HG03575 (cell line): ENCODE results near the gene ZBTB47.

Experiments used
- ATAC-seq: cut with Tn5 transposase; IDR thresholded peaks from one replicate; pipeline ENCODE4 v1.9.1; 2021; ENCODE audit not compliant: unreplicated experiment, insufficient number of reproducible peaks, low FRiP score; ENCODE audit errors: extremely low read depth

Gene ZBTB47

GRCh38 chr3:42662037-42662812, 8.7 kb downstream of the ZBTB47 start:
- no peak for ATAC-seq

DNA sequence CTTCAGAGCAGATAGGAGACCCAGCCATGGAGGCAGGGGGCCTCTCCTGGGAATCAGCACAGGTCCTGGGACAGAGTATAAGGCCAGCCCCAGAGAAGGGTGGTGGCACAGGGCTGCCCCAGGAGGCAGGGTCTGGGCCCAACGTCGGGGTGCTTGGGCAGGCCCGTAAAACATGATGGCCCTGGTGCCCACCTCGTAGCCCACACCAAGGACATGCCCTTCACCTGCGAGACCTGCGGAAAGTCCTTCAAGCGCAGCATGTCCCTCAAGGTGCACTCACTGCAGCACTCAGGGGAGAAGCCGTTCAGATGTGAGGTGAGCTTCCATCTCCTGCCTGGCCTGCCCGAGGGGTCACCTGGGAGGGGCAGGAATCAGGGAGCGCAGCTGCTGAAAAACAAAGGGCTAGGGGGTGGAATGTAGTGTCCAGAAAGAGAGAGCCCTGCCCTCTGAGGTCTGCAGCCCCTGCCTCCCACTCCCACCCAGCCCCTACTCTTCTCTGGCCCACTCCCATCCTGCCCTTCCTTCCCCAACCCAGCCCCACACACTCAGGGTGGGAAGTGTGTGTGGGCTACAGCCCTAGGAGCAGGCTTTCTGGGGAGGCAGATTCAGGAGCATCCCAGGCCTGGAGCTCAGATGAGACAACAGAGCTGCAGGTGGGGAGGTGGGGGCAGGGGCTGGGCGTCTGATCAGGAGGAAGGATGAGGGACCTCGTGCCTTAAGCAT, 9.5 kb downstream of the ZBTB47 start:
- no peak for ATAC-seq

DNA sequence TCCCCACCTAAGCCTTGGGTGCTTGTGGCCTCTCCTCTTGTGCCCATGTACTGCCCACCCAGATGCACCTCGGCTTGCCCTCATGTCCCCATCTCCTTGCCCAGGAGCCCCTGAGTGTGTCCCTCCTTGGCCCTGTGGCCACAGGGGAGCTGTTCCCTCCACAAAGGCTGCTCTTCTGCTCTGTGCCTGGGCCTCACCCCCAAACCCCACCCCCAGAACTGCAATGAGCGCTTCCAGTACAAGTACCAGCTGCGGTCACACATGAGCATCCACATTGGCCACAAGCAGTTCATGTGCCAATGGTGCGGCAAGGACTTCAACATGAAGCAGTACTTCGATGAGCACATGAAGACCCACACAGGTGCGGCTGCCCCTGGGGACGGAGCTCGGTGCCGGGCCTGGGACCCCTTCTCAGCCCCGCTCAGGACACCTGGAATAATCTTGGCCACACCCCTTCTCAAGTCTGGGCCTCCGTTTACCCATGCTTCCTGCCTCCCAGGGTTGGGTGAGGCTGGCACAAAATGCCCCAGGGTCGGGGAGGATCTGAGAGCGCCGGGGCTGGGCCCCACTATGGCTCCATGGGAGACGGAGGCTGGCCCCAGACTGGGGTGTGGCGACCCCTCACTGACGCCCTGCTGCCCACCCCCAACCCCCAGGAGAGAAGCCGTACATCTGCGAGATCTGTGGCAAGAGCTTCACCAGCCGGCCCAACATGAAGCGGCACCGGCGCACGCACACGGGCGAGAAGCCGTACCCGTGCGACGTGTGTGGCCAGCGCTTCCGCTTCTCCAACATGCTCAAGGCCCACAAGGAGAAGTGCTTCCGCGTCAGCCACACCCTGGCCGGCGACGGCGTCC, 10.3 kb downstream of the ZBTB47 start:
- no peak for ATAC-seq

DNA sequence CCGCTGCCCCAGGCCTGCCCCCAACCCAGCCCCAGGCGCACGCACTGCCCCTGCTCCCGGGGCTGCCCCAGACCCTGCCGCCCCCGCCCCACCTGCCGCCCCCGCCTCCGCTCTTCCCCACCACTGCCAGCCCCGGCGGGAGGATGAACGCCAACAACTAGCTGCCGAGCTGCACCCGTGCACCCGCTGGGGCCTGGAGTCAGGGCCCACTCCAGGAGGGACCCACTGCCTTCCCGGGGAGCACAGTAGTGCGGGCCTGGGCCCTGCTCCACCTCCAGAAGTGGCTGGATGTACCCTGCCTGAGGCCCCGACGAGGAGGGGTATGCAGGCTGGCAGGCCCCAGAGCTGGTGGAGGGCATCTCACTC, 10.9 kb downstream of the ZBTB47 start:
- ATAC-seq = no peak

- ATAC-seq = no peak
These were observed 11.8 kb downstream of the ZBTB47 start for GRCh38 chr3:42665050-42665878.

- ATAC-seq = no peak
These were observed 12.5 kb downstream of the ZBTB47 start for GRCh38 chr3:42666022-42666421.

GRCh38 chr3:42666577-42666998, 13.1 kb downstream of the ZBTB47 start:
- no peak for ATAC-seq

GRCh38 chr3:42667096-42667522, 13.6 kb downstream of the ZBTB47 start:
- ATAC-seq = no peak

GRCh38 chr3:42667523-42668412, 14.3 kb downstream of the ZBTB47 start:
- ATAC-seq = no peak

DNA sequence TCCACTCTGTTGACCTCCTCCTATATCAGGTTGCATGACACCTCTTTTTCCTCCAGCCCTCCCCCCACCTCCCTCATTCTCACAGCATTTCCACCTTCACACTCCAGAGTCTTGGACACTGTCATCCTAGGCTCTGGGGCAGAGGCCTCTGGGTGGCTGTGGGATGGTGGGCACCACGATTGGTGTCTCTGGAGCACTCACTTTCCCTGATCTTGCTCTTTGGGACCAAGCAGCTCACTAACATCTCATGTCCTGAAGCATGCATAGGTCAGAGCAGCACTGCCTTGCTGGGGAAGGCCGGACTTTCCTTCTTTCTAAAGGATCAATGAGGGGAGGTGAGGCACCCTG, 14.9 kb downstream of the ZBTB47 start:
- ATAC-seq = no peak

DNA sequence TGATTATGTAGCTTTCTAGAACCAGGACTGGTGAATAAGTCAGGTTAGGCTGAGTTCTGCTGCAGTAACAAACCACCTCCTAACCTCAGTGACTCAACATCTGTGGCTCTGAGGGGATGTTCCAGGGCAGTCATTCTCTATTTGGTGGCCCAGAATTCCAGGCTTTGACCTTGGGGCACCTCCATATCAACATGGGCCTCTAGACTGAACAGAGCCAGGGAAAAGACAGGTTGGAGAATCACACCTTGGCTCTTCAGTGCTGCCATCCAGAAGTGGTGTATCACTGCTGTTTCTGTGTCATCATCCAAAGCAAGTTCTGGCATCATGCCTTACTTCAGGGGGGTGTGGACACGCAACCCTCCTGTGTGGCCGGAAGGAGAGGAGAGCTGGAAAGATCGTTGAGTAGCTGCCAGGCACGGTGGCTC, 15.3 kb downstream of the ZBTB47 start:
- no peak for ATAC-seq

GRCh38 chr3:42670051-42670576, 16.6 kb downstream of the ZBTB47 start:
- no peak for ATAC-seq

DNA sequence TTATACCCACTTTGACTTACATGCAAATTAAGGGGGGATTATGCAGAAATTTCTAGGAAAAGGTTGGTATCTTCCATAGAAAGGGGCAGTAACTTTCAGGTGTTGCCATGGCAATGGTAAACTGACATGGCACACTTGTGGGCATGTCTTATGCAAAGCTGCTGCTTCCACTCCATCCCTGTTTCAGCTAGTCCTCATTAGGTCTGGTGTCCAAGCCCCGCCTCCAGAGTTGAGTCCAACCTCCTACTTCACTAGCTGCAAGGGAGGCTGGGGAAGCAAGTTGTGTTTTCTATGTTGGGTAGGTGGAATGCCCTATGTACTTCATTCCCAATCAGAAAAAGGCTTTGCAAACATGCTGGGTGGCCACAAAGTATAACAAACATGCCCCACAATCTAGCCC, 17.2 kb downstream of the ZBTB47 start:
- no peak for ATAC-seq

GRCh38 chr3:42672515-42672914, 19.0 kb downstream of the ZBTB47 start:
- no peak for ATAC-seq

DNA sequence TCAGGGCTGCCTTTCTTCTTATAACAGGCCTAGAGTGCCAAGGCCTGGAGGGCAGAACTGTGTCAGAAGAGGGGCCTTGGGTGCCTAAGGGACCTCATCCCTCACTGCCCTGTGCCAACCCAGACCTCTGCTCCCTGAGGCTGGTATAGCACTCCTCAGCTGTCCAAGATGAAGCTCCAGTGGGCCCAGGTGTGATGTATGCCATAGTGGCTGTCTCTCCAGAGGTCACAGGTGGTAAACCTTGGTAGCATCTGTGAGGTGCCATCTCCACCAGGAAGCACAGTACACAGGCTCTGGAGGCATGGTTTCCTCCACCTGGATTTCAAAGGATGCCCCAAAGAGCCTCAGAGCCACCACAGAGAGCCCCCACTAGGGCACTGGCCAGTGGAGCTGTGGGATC, 19.6 kb downstream of the ZBTB47 start:
- no peak for ATAC-seq

DNA sequence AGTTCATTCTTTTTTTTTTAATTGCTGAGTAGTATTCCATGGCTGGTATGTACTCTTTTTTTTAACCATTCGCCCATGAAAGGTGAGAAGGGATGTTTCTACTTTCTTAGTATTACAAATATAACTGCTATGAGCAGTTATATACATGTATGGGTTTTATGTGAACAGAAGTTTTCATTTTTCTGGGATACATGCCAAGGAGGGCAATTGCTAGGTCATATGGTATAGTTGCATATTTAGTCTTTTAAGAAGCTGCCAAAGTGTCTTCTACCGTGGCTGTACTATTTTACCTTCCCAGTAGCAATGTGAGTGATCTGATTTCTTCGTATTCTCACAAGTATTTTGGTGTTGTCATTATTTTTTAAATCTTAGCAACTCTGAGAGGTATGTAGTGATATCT, 20.6 kb downstream of the ZBTB47 start:
- no peak for ATAC-seq

DNA sequence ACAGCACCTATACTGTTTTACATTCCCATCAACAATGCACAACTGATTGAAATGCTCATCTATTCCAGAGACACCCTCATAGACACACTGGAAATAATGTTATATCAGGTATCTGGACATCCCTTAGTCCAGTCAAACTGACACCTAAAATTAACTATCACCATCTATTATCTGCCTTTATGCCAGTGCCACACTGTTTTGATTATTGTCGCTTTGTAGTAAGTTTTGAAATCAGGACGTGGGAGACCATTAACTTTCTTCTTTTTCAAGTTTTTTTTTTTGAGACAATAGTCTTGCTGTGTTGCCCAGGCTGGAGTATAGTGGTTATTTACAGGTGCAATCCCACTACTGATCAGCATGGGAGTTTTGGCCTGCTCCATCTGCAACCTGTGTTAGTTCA, 22.4 kb downstream of the ZBTB47 start:
- ATAC-seq = no peak

DNA sequence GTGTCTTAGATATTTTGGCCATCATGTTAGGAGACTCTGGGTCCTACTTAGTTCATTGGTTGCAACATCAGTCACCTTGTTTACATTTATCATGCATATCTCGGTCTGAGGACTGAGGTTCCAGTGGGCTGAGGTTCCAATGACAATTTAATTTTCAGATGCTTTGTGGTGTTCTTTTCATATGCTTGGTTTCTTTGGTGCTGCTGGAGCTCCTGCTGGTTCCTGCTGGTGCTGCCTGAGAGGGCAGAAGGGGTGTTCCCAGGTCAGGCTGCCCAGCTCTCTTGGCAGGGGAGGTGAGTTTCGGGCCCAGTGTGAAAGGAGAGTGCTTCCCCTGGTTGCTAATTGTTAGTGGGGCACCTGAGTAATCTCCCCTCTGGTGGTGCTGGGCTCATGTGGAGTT, 24.9 kb downstream of the ZBTB47 start:
- no peak for ATAC-seq
